ENCODE measurements around the gene PPP1R3D. TPM values are rescaled to one million over a fixed set of nuclear protein-coding genes. Genes with fewer than 3 reads are reported as not detected.

PPP1R3D gene
- total RNA-seq, 1 donor from 2014 or later, result 4.5 TPM

DNA sequence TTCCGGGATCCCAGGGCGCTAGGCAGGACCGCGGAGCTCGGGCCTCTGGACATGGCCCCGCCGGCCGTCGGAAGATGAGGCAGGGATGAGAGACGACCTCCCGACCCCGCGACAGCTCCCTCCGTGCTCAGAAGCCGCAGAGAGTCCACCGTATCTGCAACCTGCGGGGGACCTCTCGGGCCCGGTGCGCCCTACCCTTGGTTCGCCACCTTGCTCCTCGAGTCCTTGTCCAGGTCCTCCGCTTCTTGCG lies 301 bp downstream of the PPP1R3D start:
- H3K36me3 Mint-ChIP-seq, result peaks cover 4% of the 10 kb centered on the region
- H3K27ac Mint-ChIP-seq, result peak overlapping the region; percentile 96
- no peaks in the 10 kb centered on the region for H3K27me3 Mint-ChIP-seq (ENCODE audit: low read depth)
- H3K4me3 Mint-ChIP-seq, result peak overlapping the region; percentile 89
- peaks cover 50% of the 10 kb centered on the region for H3K4me1 Mint-ChIP-seq
- TF ChIP-seq, protein P1, sequence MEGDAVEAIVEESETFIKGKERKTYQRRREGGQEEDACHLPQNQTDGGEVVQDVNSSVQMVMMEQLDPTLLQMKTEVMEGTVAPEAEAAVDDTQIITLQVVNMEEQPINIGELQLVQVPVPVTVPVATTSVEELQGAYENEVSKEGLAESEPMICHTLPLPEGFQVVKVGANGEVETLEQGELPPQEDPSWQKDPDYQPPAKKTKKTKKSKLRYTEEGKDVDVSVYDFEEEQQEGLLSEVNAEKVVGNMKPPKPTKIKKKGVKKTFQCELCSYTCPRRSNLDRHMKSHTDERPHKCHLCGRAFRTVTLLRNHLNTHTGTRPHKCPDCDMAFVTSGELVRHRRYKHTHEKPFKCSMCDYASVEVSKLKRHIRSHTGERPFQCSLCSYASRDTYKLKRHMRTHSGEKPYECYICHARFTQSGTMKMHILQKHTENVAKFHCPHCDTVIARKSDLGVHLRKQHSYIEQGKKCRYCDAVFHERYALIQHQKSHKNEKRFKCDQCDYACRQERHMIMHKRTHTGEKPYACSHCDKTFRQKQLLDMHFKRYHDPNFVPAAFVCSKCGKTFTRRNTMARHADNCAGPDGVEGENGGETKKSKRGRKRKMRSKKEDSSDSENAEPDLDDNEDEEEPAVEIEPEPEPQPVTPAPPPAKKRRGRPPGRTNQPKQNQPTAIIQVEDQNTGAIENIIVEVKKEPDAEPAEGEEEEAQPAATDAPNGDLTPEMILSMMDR (IDR thresholded peaks at IDR 0.05; ENCODE audit: unreplicated experiment), result no peak
- no peaks in the 10 kb centered on the region for H3K9me3 Mint-ChIP-seq
- DNase-seq (ENCODE audit: low spot score in 2 of 2, unreplicated experiment in 2 of 2), result no peak

DNA sequence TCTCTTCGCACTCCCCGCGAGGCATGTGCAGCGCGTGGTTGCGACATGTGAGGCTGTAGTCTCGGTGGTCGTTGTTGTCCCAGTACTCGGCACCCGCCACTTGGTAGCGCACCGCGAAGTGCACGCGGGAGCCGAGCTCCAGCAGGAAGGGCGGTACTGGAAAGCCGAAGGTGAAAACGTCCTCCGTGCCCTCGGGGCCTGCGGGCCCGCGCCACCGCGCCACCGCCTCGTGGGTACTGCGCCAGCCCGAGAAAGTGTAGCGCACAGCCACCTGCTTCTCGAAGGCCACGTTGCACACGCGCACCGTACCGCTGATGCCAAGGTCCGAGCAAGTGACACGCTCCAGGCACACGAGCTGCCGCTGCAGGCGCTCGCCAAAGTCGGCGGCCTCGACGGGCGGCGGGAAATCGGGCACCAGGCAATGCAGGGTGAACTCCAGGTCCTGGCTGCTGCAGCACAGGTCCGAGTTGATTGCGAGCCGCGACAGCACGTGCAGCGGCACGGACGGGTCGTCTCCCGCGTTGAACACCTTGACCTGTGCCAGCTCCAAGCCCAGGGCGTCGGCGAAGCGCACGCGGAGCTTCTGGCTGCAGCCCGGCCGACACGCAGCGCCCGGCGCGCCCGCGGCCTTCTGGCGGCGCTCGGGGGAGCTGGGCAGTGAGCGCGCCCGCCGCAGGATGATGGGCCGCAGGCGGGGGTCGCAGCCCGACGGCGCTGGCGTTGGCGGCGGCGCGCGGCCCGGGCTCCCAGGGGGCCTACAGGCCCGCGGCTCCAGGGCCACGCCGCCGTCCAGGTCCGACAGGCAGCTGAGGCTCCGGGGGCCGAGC lies 840 bp downstream of the PPP1R3D start:
- no peaks in the 10 kb centered on the region for H3K27me3 Mint-ChIP-seq (ENCODE audit: low read depth)
- peak overlapping the region; percentile 69 for H3K27ac Mint-ChIP-seq
- peaks cover 3% of the 10 kb centered on the region for H3K36me3 Mint-ChIP-seq
- H3K4me3 Mint-ChIP-seq, result peak overlapping the region; percentile 89
- peaks cover 45% of the 10 kb centered on the region for H3K4me1 Mint-ChIP-seq
- H3K9me3 Mint-ChIP-seq, result no peaks in the 10 kb centered on the region
- DNase-seq (ENCODE audit: low spot score in 2 of 2, unreplicated experiment in 2 of 2), result no peak
- TF ChIP-seq, protein P1 (IDR thresholded peaks at IDR 0.05; ENCODE audit: unreplicated experiment), result no peak

DNA sequence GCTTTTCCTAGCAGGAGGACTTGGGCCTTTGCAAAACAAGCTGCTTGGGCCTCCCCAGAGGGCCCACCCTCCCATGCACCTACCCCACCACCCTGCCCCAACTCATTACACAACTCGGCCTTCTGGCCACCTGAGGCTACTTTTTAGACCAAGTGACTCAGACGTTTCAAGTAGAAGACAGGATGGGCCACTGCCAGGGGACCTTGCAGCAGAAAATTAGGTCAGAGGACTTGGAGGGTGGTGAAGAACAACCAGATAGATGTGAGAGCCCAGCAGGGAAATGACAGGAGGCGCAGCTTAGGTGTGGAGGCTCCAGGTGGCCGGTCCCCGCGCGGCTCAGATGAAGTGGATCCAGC lies 1.4 kb downstream of the PPP1R3D start:
- peak overlapping the region; percentile 69 for H3K27ac Mint-ChIP-seq
- no peak for DNase-seq (ENCODE audit: low spot score in 2 of 2, unreplicated experiment in 2 of 2)
- no peaks in the 10 kb centered on the region for H3K9me3 Mint-ChIP-seq
- no peaks in the 10 kb centered on the region for H3K36me3 Mint-ChIP-seq
- H3K27me3 Mint-ChIP-seq (ENCODE audit: low read depth), result no peaks in the 10 kb centered on the region
- H3K4me1 Mint-ChIP-seq, result peaks cover 39% of the 10 kb centered on the region
- peak overlapping the region; percentile 75 for H3K4me3 Mint-ChIP-seq
- TF ChIP-seq, protein P1 (IDR thresholded peaks at IDR 0.05; ENCODE audit: unreplicated experiment), result no peak

DNA sequence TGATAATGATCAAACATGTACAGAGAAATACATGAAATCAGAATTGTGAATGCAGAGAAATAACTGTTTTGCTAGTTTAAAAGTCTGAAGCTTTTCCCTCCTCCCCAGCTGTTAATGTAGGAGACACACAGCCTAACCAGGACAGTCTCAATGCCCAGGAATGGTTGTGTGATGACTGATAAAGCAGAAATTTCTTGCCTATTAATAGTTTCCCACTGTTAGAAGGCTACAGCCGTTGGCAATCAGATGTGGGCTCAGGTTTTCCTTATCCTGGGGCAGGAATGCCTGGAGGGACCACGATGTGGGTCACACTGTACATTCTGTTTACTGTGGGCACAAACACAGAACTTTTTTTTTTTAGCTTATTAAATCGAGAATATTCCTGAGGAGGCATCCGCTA lies 1.9 kb downstream of the PPP1R3D start:
- no peaks in the 10 kb centered on the region for H3K9me3 Mint-ChIP-seq
- H3K4me1 Mint-ChIP-seq, result peaks cover 38% of the 10 kb centered on the region
- H3K4me3 Mint-ChIP-seq, result peak overlapping the region; percentile 75
- peak overlapping the region; percentile 69 for H3K27ac Mint-ChIP-seq
- no peaks in the 10 kb centered on the region for H3K27me3 Mint-ChIP-seq (ENCODE audit: low read depth)
- TF ChIP-seq, protein P1 (IDR thresholded peaks at IDR 0.05; ENCODE audit: unreplicated experiment), result no peak
- H3K36me3 Mint-ChIP-seq, result no peaks in the 10 kb centered on the region
- no peak for DNase-seq (ENCODE audit: low spot score in 2 of 2, unreplicated experiment in 2 of 2)

DNA sequence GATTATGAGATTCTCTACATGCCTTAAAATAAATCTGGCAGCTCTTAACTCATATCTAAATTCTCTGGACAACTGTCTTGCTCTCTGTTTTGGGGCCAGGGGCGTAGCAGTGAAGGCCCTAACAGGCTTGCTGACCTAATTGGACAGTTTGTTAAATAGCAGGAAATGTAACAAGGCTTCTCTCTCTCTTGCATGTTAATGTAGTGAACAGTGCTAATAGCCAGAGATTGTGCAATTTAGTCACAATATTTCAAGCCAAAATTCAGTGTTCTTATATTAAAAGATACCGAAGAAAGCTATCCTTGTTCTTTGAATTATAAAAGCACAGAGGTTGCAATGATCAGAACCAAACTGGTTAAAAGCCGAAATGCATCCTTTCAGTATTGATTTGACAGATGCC lies 3.0 kb downstream of the PPP1R3D start:
- no peaks in the 10 kb centered on the region for H3K36me3 Mint-ChIP-seq
- H3K4me1 Mint-ChIP-seq, result peaks cover 35% of the 10 kb centered on the region
- H3K9me3 Mint-ChIP-seq, result no peaks in the 10 kb centered on the region
- H3K4me3 Mint-ChIP-seq, result no peak overlapping the region
- no peak for DNase-seq (ENCODE audit: low spot score in 2 of 2, unreplicated experiment in 2 of 2)
- TF ChIP-seq, protein P1 (IDR thresholded peaks at IDR 0.05; ENCODE audit: unreplicated experiment), result no peak
- no peaks in the 10 kb centered on the region for H3K27me3 Mint-ChIP-seq (ENCODE audit: low read depth)
- no peak overlapping the region for H3K27ac Mint-ChIP-seq
